ENCODE measurements around the gene ZDHHC19. TPM values are rescaled to one million over a fixed set of nuclear protein-coding genes. Genes with fewer than 3 reads are reported as not detected.
"Not testable (repeated sequence)": the region's sequence is repeated elsewhere in the genome, so short reads cannot be mapped to it uniquely, and the experiment has no call there.

ZDHHC19 gene
- total RNA-seq, 5 donors from 2014 or later (not counting 1 experiment from before 2014, with no cell fraction given): 0.49 to 0.54 TPM; not detected in 3

DNA sequence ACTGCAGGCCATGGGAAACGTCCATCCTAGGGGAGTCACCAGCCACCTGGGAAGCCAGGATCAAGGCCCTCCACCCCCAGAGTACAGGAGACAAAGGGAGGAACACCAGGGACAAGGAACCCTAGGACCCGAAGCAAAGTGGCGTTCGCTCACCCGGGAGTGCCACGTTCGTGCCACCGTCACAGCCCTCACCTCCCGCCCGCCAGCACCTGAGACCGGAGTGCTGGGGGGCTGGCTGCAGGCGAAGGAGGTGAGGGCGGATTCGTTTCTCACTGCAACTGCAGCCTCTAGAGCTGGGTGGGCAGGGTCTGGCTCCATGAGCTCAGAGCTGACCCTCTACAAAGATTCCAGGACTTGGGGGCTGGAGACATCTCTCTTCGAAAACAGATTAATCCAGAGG lies 26.3 kb downstream of the ZDHHC19 start:
- H3K36me3 Mint-ChIP-seq: no peaks in the 10 kb centered on the region

DNA sequence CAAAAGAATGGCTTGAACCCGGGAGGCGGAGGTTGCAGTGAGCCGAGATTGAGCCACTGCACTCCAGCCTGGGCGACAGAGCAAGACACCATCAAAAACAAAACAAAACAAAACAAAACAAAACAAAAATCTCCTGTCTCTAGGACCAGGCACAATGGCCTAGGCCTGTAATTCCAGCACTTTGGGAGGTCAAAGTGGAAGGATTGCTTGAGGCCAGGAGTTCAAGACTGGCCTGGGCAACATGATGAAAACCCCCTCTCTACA lies 27.1 kb downstream of the ZDHHC19 start:
- peaks cover 26 to 68% of the 10 kb centered on the region in 2 experiments for H3K4me1 ChIP-seq (ENCODE audit: control insufficient read depth in 1 of 2, extremely low read depth in 1 of 2, insufficient read depth in 2 of 2, low read length in 2 of 2)
- WGBS (ENCODE audit: insufficient coverage): no CpG with 5 or more reads among the region's 4 CpGs
- Mint-ChIP-seq H3K4me1 (peaks cover 32 to 60% (median 49%) of the 10 kb centered on the region in 3 donors), H3K27ac (peak overlapping the region in 1 of 2 donors; percentile 97)
- H3K27ac ChIP-seq (ENCODE audit: low read length); CTCF ChIA-PET; H3K27me3 ChIP-seq (replicated peaks in 1 of 2; ENCODE audit: control insufficient read depth in 2 of 2, extremely low read depth in 1 of 2, insufficient read depth in 2 of 2, low read length in 1 of 2); H3K4me3 ChIP-seq (ENCODE audit: control insufficient read depth in 1 of 2, extremely low read depth in 1 of 2, low read length in 1 of 2); H3K9me3 Mint-ChIP-seq; H3K36me3 ChIP-seq (ENCODE audit: control insufficient read depth in 2 of 2, extremely low read depth in 1 of 2, insufficient read depth in 1 of 2, low read length in 1 of 2); H3K9me3 ChIP-seq; H3K4me3 Mint-ChIP-seq; ATAC-seq (replicated peaks in 1 of 4); H3K27me3 Mint-ChIP-seq; H3K36me3 Mint-ChIP-seq; DNase-seq: not testable (repeated sequence)
- POLR2A ChIA-PET: interaction anchor here in 1 of 2 donors (0.6 to 0.7 kb wide), 3 partner anchors 10 to 41 kb away, joined by 5 to 12 read pairs (median 7); no protein-coding TSS in a partner anchor

More for the DNA sequence above, 26.3 kb downstream of the ZDHHC19 start:
- Mint-ChIP-seq H3K27me3 (no peaks in the 10 kb centered on the region), H3K4me1 (peaks cover 25 to 52% (median 42%) of the 10 kb centered on the region in 3 donors), H3K4me3 (no peak overlapping the region), H3K9me3 (no peaks in the 10 kb centered on the region), H3K27ac (no peak overlapping the region)
- CTCF ChIA-PET: no interaction called here
- DNase-seq (no peak), ATAC-seq (replicated peaks in 1 of 4) (no peak)
- no peaks in the 10 kb centered on the region for H3K36me3 ChIP-seq (ENCODE audit: control insufficient read depth in 2 of 2, extremely low read depth in 1 of 2, insufficient read depth in 1 of 2, low read length in 1 of 2)
- H3K9me3 ChIP-seq: no peaks in the 10 kb centered on the region
- peaks cover 19 to 60% of the 10 kb centered on the region in 2 experiments for H3K4me1 ChIP-seq (ENCODE audit: control insufficient read depth in 1 of 2, extremely low read depth in 1 of 2, insufficient read depth in 2 of 2, low read length in 2 of 2)
- no peak overlapping the region for H3K4me3 ChIP-seq (ENCODE audit: control insufficient read depth in 1 of 2, extremely low read depth in 1 of 2, low read length in 1 of 2)
- H3K27me3 ChIP-seq (replicated peaks in 1 of 2; ENCODE audit: control insufficient read depth in 2 of 2, extremely low read depth in 1 of 2, insufficient read depth in 2 of 2, low read length in 1 of 2): no peaks in the 10 kb centered on the region
- POLR2A ChIA-PET: interaction anchor here in 1 of 2 donors (0.7 kb wide), 1 partner anchor 42 kb away, joined by 7 read pairs; no protein-coding TSS in a partner anchor
- H3K27ac ChIP-seq (ENCODE audit: low read length): no peak overlapping the region
- WGBS (ENCODE audit: insufficient coverage): 97% methylated on average over 13 of the region's 15 CpGs

DNA sequence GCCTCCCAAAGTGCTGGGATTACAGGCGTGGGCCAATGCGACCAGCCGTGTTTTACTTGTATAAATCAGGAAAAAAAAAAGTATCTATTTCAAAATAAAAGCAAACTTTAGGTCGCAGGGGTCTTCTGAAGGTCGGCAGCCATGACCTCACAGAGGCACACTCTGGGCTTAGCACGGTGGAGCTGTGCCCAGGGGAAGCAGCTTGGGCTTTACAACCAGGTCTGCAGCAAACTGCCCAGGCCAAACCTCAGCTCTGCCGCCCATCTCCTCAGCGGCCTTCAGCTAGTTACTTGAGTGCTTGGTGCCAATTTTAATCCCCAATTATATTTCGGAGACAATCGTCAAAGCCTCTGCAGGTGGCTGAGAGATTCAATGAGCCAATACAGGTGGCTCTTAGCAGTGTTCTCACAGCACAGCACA lies 30.1 kb downstream of the ZDHHC19 start:
- CTCF ChIA-PET: interaction anchor here (0.6 to 2.2 kb wide), 6 partner anchors 15 to 131 kb away, joined by 3 to 7 read pairs (median 4); no protein-coding TSS in a partner anchor
- H3K4me1 ChIP-seq (ENCODE audit: control insufficient read depth in 1 of 2, extremely low read depth in 1 of 2, insufficient read depth in 2 of 2, low read length in 2 of 2): peaks cover 21 to 62% of the 10 kb centered on the region in 2 experiments
- no peak overlapping the region for H3K4me3 ChIP-seq (ENCODE audit: control insufficient read depth in 1 of 2, extremely low read depth in 1 of 2, low read length in 1 of 2)

DNA sequence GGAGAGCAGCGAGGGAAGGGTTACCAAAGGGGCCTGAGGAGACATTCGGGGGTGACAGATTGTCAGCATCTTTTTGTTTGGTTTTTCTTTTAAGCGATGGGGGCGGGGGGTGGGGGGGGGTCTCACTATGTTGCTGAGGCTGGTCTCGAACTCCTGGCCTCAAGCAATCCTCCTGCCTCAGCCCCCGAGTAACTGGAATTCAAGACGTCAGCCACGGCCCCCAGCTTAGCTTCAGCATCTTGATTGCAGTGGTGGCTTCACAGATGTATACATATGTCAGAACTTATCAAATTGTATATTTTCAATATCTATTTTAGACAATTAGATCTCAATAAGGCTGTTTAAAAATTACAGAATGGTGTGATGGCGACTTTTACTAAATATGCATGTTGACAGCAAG lies 30.9 kb downstream of the ZDHHC19 start:
- 49% methylated on average over 4 of the region's 9 CpGs for WGBS (ENCODE audit: insufficient coverage)
- peak overlapping the region; percentile 97 to 98 for H3K27ac Mint-ChIP-seq
- ChIA-PET POLR2A (interaction anchor here (0.6 kb wide), 2 partner anchors 68 to 596 kb away, joined by 4 to 5 read pairs; no protein-coding TSS in a partner anchor), CTCF (interaction anchor here (0.6 to 2.0 kb wide), 5 partner anchors 13 to 110 kb away, joined by 3 to 11 read pairs (median 3); no protein-coding TSS in a partner anchor)
- H3K9me3 Mint-ChIP-seq: no peaks in the 10 kb centered on the region
- Histone ChIP-seq H3K9me3 (no peaks in the 10 kb centered on the region), H3K4me3 (ENCODE audit: control insufficient read depth in 1 of 2, extremely low read depth in 1 of 2, low read length in 1 of 2) (peak overlapping the region; percentile 34 to 54), H3K36me3 (ENCODE audit: control insufficient read depth in 2 of 2, extremely low read depth in 1 of 2, insufficient read depth in 1 of 2, low read length in 1 of 2) (no peaks in the 10 kb centered on the region), H3K4me1 (ENCODE audit: control insufficient read depth in 1 of 2, extremely low read depth in 1 of 2, insufficient read depth in 2 of 2, low read length in 2 of 2) (peaks cover 21 to 62% of the 10 kb centered on the region in 2 experiments), H3K27me3 (replicated peaks in 1 of 2; ENCODE audit: control insufficient read depth in 2 of 2, extremely low read depth in 1 of 2, insufficient read depth in 2 of 2, low read length in 1 of 2) (no peaks in the 10 kb centered on the region), H3K27ac (ENCODE audit: low read length) (peak overlapping the region; percentile 91)
- H3K4me1 Mint-ChIP-seq: peaks cover 26 to 57% (median 50%) of the 10 kb centered on the region in 3 donors
- H3K36me3 Mint-ChIP-seq: no peaks in the 10 kb centered on the region
- H3K27me3 Mint-ChIP-seq: no peaks in the 10 kb centered on the region
- ATAC-seq (replicated peaks in 1 of 4) (no peak), DNase-seq (no peak)
- peak overlapping the region; percentile 65 to 76 (median 75) for H3K4me3 Mint-ChIP-seq

More for the DNA sequence above, 30.1 kb downstream of the ZDHHC19 start:
- Mint-ChIP-seq H3K27me3 (no peaks in the 10 kb centered on the region), H3K27ac (peak overlapping the region; percentile 97 to 98), H3K9me3 (no peaks in the 10 kb centered on the region), H3K4me3 (no peak overlapping the region), H3K4me1 (peaks cover 26 to 57% (median 50%) of the 10 kb centered on the region in 3 donors), H3K36me3 (no peaks in the 10 kb centered on the region)
- DNase-seq (no peak), ATAC-seq (replicated peaks in 1 of 4) (no peak)
- no peaks in the 10 kb centered on the region for H3K9me3 ChIP-seq
- POLR2A ChIA-PET: interaction anchor here in 1 of 2 donors (0.6 kb wide), 1 partner anchor 100 kb away, joined by 7 read pairs; no protein-coding TSS in a partner anchor
- WGBS (ENCODE audit: insufficient coverage): 69% methylated on average over 5 of the region's 10 CpGs
- no peaks in the 10 kb centered on the region for H3K27me3 ChIP-seq (replicated peaks in 1 of 2; ENCODE audit: control insufficient read depth in 2 of 2, extremely low read depth in 1 of 2, insufficient read depth in 2 of 2, low read length in 1 of 2)
- H3K27ac ChIP-seq (ENCODE audit: low read length): peak overlapping the region; percentile 91
- H3K36me3 ChIP-seq (ENCODE audit: control insufficient read depth in 2 of 2, extremely low read depth in 1 of 2, insufficient read depth in 1 of 2, low read length in 1 of 2): no peaks in the 10 kb centered on the region

DNA sequence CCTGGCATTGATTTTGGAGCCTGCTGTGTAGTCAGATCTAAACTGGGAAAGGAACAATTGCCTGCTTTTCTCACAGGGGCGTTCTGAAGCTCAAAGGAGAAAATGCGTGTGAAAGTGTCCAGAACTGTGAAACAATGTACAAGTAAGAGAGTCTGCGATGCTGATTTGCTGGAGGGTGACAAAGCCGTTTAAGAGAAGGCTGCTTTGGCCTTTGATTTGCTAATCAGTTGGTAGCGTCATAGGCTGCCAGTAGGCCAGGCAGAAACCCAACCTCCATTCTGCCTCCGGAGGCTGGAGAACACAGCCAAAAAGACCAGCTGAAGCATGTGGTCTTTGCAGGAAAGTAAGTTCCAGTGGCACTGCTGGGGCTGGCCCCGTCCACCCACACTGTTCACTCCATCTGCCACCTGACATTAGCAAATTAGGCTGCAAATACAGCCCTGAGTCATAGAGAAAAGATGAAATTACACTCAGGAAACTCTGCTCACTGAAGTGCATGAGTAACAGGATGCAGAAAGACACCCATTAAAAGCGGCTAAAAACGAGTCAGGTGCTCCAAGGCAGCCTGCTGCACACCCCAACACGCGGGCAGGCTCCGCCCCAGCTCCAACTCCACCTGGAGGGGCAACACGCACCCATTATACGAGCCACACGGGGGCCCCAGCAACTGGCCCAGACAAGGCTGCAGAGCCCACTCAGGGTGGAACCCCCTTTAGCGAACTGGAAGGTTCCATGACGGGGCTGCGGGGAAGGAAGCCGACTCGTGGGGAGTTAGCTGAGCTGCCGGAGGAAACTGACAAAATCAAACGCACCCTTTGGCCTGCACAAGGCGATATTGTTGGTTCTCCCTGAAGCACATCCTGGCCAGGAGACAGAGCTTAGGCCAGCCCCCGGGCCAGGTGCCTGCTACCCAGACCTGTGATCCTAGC lies 31.6 kb downstream of the ZDHHC19 start:
- Mint-ChIP-seq H3K9me3 (no peaks in the 10 kb centered on the region), H3K27me3 (no peaks in the 10 kb centered on the region), H3K4me1 (peaks cover 26 to 57% (median 50%) of the 10 kb centered on the region in 3 donors), H3K27ac (peak overlapping the region; percentile 97 to 98), H3K4me3 (peak overlapping the region; percentile 65 to 76 (median 75)), H3K36me3 (no peaks in the 10 kb centered on the region)
- peak overlapping the region; percentile 34 to 54 for H3K4me3 ChIP-seq (ENCODE audit: control insufficient read depth in 1 of 2, extremely low read depth in 1 of 2, low read length in 1 of 2)
- H3K4me1 ChIP-seq (ENCODE audit: control insufficient read depth in 1 of 2, extremely low read depth in 1 of 2, insufficient read depth in 2 of 2, low read length in 2 of 2): peaks cover 21 to 62% of the 10 kb centered on the region in 2 experiments
- H3K27ac ChIP-seq (ENCODE audit: low read length): peak overlapping the region; percentile 91
- DNase-seq (peak; percentile 69 to 89 (median 81)), ATAC-seq (replicated peaks in 1 of 4) (peak; percentile 90 to 94 (median 92))
- under 1% methylated on average over 23 of the region's 24 CpGs for WGBS (ENCODE audit: insufficient coverage)
- no peaks in the 10 kb centered on the region for H3K36me3 ChIP-seq (ENCODE audit: control insufficient read depth in 2 of 2, extremely low read depth in 1 of 2, insufficient read depth in 1 of 2, low read length in 1 of 2)
- H3K9me3 ChIP-seq: no peaks in the 10 kb centered on the region
- POLR2A ChIA-PET: interaction anchor here (0.6 kb wide), 3 partner anchors 21 to 595 kb away, joined by 3 to 5 read pairs (median 4); no protein-coding TSS in a partner anchor
- CTCF ChIA-PET: interaction anchor here (0.6 to 2.0 kb wide), 5 partner anchors 10 to 109 kb away, joined by 3 to 11 read pairs (median 3); no protein-coding TSS in a partner anchor
- H3K27me3 ChIP-seq (replicated peaks in 1 of 2; ENCODE audit: control insufficient read depth in 2 of 2, extremely low read depth in 1 of 2, insufficient read depth in 2 of 2, low read length in 1 of 2): no peaks in the 10 kb centered on the region

DNA sequence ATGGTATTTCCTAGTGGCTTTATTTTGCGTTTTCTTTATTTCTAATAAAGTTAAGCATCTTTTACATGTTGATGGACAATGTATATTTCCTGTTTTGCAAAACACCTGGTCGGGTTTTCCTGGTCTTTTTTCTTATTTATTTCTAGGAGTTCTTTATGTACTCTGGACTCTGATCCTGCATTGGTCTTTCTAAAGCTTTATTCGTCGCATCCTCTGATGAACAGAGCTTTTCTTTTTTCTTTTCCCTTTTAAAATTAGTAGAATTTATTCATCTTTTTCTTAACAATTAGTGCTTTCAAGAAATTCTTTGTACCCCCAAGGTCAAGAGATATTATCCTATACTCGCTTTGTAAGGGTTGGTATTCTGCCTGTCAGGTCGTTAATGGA lies 32.2 kb downstream of the ZDHHC19 start:
- ChIA-PET CTCF (interaction anchor here in 1 of 2 donors (1.0 to 2.0 kb wide), 2 partner anchors 11 to 106 kb away, joined by 3 to 11 read pairs; no protein-coding TSS in a partner anchor), POLR2A (no interaction called here)
- Mint-ChIP-seq H3K4me1 (peaks cover 26 to 57% (median 50%) of the 10 kb centered on the region in 3 donors), H3K9me3 (no peaks in the 10 kb centered on the region), H3K27ac (peak overlapping the region; percentile 97 to 98), H3K4me3 (peak overlapping the region; percentile 65 to 76 (median 75)), H3K27me3 (no peaks in the 10 kb centered on the region), H3K36me3 (no peaks in the 10 kb centered on the region)
- WGBS (ENCODE audit: insufficient coverage): 0% methylated on average over 1 of the region's 6 CpGs
- no peak for DNase-seq
- Histone ChIP-seq H3K36me3 (ENCODE audit: control insufficient read depth in 2 of 2, extremely low read depth in 1 of 2, insufficient read depth in 1 of 2, low read length in 1 of 2) (no peaks in the 10 kb centered on the region), H3K4me3 (ENCODE audit: control insufficient read depth in 1 of 2, extremely low read depth in 1 of 2, low read length in 1 of 2) (peak overlapping the region in 1 of 2 donors; percentile 34), H3K27me3 (replicated peaks in 1 of 2; ENCODE audit: control insufficient read depth in 2 of 2, extremely low read depth in 1 of 2, insufficient read depth in 2 of 2, low read length in 1 of 2) (no peaks in the 10 kb centered on the region), H3K9me3 (no peaks in the 10 kb centered on the region), H3K4me1 (ENCODE audit: control insufficient read depth in 1 of 2, extremely low read depth in 1 of 2, insufficient read depth in 2 of 2, low read length in 2 of 2) (peaks cover 21 to 59% of the 10 kb centered on the region in 2 experiments), H3K27ac (ENCODE audit: low read length) (peak overlapping the region; percentile 91)
- ATAC-seq (replicated peaks in 1 of 4): no peak
